Superior temporal gyrus (tissue), 1 donor: ENCODE data around the gene SH3RF1.

Experiments used
- DNase-seq: peaks from one replicate; pipeline ENCODE4 v3.0.0-alpha.2; 2016; ENCODE audit errors: extremely low spot score

SH3RF1 gene

DNA sequence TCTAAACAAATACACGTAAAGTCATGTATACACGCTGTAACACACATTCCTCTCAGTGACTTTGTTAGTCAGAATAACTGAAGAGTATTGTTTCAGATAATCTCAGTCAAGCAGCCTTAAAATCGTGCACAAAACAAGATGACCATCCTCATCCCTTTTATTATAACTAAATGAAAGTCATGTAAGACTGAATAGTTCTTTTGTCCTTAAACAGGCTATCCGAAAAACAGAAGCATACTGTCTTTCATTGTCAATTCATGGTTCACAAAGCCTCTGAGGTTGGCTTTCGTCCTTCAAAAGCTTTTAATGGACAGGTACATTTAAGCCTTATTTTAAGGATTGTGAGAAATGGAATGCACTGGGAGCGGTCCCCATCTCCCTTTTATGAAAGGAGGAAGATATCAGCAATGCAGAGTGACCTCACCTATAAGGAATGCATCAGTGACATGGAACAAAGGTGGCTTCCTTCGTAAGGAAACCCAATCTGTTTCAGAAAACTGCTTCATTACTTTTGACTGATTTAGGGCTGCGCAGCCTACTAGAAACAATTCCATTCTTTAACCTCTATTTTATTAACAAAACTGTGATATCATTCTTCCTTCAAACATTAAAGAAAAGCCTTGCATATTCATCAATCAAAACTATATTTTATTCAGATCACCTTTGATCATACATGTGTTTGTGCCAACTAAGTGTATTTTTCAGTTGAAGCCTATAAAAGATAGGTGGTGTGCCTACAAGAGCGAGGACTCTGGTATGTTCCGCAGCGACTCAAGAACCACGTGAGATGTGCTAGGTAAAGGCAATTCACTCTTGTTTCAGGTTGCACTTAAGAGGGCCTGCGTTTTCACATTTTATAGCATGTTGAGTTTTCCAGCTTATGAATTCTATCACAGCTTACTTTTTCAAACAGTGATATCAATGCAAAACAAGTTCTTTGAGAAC is 19.2 kb downstream of the SH3RF1 start:
- DNase-seq: no peak

DNA sequence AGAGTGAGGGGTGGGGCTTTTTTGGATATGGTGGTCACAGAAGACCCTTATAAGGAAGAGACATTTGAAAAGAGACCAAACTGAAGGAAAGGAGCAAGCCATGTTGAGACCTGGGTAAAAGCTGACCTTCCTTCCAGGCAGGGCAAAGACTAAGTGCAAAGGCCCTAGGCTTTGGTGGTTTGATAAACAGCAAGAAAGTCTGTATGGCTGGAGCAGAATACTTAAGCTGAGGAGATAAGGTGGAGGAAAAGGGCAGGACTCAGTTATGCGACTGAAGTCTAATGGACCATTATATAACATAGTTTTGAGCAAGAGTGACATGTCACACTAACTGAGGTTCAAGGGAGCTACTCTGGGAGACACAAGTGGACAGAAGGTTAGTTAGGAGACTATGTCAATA is 20.0 kb downstream of the SH3RF1 start:
- DNase-seq: no peak

DNA sequence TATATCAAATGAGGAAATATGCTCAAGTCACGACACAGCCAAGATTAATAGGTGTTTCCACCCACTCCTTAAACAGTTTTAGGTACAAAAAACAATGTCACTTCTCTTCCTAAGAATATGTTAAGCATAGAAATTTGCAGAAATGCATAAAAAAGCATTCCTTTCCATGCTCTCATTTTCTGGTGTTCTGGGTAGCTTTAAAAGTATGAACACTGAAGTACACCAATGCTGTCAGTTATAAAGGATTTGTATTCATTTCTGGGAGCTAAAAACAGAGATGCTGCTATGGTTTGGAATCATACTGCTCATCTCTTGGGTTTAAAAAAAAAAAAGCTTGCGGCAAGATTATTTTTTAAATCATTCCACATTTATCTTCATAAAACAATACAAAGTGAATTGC is 20.8 kb downstream of the SH3RF1 start:
- DNase-seq: no peak

DNA sequence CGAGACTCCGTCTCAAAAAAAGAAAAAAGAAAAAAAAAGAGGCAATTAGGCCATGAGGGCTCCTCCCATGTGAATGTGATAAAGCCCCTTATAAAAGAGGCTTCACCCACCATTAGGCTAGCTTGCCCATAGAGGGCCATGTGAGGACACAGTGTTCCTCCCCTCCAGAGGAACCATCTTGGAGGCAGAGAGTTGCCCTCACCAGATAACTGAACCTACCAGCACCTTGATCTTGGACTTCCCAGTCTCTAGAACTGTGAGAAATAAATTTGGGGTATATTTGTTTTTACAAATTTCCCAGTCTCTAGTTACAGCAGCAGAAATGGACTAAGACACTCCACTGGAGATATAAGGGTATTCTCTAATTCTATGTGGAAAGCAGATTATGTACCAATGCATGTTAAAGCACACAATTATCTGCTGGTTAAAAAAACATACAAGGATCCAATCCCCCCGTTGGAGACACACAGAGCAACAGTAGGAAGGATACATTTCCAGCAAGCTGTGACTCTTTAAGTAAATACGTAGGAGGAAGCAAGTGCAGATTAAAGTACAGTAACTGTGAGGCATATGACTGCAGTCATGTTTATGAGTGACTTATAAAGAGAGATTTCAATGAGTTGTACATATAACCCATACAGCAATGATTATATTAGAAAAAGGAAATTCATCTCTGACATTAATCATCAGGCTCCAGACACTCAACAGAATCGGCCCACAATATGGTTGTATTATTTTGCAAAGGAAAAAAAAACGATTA is 21.4 kb downstream of the SH3RF1 start:
- DNase-seq: no peak

DNA sequence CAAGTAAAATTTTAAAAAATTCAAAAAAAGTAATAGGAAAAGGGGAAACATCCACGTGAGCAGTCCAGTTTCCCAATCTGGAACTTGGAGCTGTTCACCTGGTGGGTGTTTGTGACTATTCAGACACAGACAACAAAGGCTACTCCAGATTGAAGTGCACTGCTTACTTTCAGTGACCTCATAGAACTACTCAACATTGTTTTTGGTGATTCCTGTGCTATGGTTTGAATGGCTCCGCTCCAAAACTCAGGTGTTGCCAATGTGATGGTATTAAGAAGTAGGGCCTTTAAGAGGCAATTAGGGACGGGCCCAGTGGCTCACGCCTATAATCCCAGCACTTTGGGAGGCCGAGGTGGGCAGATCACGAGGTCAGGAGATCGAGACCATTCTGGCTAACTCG is 22.1 kb downstream of the SH3RF1 start:
- DNase-seq: no peak

DNA sequence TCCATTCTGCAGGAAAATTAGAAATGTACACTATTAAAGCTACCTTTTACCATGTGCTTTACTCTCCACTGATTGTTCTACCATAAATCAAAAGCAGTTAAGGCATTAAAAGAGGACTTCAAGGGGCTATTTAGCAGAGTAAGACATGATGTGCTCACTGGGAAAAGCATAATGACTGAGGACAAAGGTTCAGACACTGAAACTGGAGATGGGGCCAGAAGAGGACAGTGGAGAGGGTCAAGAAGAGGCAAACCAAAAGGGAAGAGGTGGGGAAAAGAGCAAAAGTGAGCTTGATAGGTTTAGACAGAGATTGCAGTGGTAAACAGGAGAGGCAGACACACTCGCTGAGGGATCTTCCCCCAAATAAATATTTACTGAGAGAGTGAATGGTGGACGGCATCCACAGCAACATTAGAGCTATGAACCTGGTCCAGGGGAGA is 23.8 kb downstream of the SH3RF1 start:
- DNase-seq: no peak

DNA sequence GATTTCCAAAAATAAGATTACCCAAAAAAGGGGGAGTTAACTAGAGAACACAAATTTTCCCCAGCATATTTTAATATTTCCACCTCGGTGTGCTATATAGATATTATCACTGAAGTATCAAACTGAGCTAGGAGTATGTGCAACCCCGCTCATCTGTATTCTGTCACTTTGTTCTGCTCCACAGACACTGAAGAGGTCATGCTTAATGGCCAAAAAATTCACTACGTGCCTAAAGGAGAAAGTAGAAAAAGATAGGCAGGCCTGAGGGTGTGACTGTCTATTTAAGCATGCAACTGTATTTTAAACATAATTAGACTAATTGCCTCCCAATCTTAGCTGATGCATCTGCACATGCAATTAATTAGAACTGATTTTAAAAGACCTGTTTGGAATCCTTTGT is 24.5 kb downstream of the SH3RF1 start:
- DNase-seq: no peak

DNA sequence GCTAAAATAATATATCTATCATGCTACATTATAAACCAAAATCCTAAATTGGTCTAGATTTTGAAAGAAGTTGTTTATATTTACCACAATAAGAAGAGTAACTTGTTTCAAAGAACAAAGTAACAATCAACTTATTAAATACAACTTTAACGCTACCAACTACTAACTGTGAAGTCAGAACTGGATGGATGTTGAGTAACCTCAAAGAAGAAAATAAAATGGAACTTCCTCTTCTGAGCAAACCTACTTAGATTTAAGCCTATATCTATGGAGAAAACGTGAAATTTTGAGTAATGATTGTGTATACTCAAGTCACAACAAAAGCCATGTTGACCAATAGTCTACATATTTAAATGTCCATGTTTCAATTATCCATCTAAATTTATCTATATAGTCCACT is 25.7 kb downstream of the SH3RF1 start:
- no peak for DNase-seq

DNA sequence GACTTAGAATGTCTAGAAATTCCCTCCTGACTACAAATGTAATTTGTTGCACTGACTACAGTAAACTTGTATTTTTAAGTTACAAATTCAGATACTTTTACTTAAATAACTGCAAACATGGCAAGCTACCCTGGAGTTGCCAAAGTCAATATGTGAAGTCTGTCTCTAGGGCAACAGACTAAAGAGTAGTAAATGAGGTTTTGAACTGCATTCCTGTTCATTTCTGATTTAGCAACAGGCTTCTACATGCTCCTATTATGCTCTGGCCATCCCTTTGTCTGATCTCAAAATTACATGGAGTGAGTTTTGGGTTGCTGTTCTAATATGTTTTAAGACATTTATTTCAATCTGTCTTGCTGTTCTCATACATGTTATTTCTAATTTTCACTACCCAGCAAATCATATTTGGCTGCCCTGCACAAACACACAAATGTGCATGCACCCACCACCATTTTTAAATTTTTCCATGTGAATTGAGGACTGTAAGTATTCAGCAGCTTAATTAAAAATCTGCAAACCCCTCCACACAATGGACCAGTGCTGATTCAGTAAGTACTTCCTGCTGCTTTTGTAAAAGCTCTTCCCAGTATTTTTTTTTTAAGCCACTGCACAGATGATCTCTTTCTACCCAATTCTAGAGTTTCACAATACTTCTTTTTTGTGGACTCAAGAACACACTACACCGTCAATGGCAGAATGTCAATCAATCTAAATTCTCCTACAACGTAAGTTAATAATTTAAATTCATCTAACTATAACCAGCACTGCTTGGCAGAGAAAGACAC is 26.7 kb downstream of the SH3RF1 start:
- no peak for DNase-seq

DNA sequence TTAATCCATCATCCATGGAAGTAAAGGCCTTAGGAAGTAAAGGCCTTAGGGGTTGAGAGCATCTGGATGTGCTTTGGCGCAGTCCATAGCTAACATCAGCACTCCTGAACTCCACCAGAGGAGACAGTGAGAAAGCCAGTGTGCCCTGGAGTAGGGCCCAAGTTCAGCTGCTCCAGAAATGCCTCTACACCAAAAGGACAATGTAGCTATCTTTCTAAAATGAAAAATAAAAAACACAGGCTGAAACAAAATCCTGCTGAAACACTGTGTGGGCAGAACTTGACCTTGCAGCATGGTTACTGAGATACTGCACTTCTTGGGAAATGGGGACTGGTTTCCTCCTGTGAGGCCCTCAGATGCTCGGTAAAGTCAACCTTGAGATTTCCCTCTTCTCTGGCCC is 29.3 kb downstream of the SH3RF1 start:
- DNase-seq: no peak

DNA sequence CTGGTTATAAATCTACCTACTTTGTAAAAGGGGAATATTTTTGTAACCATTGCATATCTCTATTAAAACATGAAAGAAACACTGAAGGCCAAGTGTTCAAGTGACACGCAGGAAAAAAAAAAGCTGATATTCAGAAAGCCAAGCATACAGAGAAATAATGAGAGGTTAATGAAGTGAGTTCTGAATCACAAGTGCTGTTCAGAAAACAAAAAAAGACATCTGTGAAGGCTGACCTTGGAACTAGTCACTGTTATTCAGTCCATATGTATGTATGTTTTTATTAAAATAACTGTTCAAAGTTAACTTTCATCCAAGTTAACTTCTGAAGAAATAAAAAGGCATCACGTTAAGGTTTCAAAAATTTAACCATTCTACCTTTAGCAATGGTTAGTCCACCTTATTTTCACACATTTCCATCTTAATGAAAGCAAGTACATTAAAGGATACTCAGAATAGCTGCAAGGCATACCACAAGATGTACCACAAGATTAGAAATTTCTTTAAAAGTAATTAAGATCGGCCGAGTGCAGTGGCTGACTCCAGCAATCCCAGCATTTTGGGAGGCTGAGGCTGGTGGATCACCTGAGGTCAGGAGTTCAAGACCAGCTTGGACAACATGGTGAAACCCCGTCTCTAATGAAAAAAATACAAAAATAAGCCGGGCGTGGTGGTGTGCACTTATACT is 31.4 kb downstream of the SH3RF1 start:
- no peak for DNase-seq

DNA sequence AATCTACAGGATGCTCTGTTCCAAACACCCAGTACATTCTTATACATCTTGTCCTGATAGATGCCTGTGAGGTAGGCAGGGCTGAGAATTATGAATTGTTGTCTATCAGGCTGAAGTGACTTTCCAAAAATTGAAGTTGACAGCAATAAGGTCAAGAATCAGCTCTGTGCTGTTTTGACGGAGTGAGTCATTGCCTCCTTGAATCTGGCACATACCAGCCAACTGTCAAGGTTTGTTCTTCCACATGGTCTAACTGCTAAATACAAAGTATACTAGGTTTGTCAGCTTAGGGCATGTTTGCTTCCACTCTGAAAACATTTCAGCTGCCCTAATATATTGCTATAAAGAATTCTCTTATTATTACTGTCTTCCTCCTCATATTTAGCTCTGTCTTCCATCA is 32.3 kb downstream of the SH3RF1 start:
- DNase-seq: no peak

DNA sequence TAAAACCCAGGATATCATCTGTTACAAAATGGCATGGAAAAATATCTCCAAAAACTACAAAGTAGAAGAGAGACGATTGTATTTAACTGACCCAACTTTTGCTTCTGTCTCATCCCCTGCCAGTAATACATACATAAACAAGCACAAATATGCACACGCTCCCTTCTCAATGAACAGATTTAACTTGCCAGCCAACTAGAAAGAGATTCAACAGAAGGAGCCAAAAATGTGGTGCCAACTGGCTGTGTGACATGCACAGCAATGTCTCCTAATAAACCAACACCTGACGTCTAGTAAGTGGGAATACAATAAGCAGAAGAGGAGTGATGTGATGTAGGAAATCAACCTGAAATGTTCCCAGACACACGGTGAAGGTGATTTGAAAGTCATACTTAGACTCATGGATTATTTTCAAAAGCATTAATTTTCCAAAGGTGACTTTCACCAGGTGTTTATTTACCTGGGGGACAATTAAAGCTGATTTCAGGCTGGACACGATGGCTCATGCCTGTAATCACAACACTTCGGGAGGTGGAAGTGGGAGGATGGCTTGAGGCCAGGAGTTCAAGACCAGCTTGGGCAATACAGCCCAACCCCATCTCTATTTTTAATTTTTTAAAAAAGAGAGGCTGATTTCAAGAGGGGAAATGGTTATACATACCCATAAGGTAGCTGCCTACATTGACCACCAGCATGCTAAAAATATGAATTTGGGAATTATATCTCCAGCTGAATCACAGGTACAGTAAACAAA is 33.7 kb downstream of the SH3RF1 start:
- no peak for DNase-seq

DNA sequence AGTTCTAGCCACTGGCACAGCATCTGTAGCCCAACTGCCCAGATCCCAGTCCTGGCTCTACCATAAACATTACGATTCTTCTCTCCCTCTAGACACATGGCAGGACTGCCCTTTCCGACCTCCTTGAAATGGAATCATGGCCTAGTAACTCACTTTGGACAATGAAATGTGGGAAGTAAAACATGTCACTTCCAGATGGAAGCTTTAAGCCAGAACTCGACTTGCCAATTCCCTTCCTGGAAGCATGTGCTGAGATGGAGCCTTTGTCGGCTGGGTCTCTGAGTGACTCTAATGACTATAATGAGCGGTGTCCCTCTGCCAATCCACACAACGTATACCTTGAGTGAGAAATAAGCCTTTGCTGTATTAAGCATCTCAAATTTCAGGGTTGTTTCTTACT is 34.7 kb downstream of the SH3RF1 start:
- DNase-seq: no peak

DNA sequence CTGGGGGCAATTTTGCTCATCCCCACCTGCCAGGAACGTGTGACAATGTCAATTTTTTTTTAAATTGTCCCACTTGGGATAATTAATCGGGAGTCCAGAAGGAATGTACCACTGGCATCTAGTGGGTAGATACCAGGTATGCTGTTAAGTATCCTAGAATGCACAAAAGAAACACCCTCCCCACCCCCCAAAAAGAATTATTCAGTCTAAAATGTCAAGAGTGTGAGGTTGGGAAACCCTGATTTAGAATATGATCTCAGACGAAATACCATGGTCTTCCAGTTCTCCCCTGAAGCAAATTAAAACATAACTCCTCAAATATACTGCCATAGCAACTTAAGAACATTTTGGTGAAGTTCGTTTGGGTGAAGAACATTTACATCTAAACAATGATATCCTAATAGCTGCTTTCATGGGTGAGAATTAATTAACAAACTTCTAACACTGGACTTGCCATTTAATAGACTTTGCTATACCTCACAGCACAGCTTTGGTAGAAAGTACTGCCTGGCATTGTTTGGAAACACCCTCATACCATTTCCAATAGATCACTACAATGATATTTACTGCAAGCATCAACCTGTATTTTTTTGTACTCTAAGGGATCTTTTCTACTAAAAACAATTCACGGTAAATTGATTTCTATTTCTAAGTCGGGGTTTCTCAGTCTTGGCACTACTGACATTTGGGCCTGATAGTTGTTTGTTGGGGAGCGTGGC is 36.5 kb downstream of the SH3RF1 start:
- DNase-seq: no peak

DNA sequence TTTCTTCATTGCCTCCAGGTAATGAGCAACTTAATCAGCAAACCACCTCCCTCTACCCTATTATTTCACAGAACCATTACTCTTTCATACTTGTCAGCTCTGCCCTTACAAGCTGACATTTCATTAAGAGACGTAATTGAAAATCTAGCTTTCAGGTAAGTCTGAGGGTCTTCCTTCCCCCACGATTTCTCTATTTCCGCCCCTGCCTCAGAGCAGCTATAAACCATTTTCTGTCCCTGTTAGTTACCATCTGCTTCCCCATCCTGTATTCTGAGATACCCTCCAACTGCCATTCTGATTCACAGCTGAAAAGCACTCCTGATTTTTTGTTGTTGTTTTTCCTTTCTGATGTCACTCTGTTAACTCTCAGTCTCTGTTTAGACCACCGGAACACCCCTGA is 37.1 kb downstream of the SH3RF1 start:
- no peak for DNase-seq

DNA sequence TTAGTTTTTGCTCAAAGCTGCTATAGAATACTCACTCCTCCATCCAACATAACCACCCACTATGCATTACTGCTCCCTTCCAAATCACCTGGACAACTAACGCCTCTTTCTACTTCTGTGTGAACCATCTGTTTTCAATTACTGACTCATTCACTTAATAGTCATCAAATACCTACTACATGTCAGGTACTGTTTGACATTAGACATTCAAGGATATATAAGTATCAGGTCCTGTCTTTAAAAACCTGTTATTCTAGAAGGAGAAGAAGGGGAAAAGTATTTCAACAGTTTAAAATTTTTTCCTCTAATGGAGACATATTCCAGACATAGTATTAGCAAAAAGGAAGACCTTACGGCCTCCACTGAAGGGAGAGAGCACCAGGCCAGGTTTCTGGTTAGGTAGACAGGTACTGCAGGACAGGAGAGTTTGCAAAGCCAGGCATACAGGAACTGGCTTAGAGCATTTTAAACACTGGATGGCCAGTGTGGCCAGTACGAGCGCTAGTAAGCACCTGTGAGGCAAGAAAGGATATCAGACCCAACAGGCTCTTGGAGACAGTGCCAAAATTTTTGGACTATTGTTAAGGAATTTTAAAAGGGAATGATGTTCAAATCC is 39.0 kb downstream of the SH3RF1 start:
- no peak for DNase-seq

DNA sequence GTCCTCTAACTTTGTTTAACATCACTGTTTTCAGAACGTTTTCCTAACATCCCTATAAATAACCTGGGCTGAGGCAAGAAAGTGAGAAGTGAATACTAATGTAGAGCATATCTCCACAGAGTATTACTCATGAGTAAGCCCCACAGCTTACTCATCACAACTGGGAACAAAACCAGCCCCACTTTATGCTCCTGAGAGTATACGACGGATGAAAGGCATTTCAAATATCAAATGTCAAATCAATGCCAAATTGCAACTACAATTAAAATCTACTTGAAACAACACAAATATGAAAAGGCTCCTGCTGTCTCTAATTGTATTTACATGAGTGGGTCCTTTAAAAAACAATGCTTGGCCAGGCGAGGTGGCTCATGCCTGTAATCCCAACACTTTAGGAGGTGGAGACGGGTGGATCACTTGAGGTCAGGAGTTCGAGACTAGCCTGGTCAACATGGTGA is 41.2 kb downstream of the SH3RF1 start:
- peak; percentile 58 for DNase-seq

DNA sequence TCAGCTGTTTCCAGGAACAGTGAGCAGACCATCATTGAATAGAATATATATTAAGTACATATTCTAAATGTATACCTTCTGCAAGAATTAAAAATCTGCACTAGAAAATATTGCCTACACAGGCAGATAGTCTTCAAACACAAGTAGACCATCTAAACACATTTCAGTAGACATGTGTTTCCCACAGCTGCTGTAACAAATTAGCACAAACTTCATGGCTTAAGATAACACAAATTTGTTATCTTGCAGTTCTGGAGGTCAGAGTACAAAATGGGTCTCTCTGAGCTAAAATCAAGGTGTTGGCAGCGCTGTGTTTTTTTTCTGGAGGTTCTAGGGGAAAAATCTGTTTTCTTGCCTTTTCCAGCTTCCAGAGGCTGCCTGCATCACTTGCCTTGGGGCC is 42.7 kb downstream of the SH3RF1 start:
- DNase-seq: no peak

DNA sequence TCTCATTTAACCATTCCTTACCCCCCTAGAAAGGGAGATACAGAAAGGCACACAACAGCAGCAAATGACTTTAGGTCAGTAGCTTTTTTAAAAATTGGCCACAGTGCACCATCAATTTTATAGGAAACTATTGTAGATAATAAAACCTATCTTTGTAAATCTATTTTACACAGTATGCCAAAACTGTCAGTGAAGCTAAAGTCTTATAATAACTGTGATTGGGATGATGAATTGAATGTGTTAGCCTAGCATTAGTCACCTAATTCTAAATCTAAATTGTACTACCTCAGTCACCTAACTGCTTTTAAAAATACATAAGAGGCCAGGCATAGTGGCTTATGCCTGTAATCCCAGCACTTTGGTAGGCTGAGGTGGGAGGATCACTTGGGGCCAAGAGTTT is 44.2 kb downstream of the SH3RF1 start:
- no peak for DNase-seq
